ENCODE results near the gene RDH14. TPM values are rescaled to one million over a fixed set of nuclear protein-coding genes. Genes with fewer than 3 reads are reported as not detected.

RDH14 gene
- 25.9 and 28.7 TPM in 2 replicates for total RNA-seq (2014; rRNA removed; shearing (Covaris generic))

GRCh38 chr2:18560031-18560796 is at the start of gene RDH14:
TSS of gene RDH14 (minus strand) at chr2:18560653. CDS start at chr2:18560572, 81 bp downstream.

DNA sequence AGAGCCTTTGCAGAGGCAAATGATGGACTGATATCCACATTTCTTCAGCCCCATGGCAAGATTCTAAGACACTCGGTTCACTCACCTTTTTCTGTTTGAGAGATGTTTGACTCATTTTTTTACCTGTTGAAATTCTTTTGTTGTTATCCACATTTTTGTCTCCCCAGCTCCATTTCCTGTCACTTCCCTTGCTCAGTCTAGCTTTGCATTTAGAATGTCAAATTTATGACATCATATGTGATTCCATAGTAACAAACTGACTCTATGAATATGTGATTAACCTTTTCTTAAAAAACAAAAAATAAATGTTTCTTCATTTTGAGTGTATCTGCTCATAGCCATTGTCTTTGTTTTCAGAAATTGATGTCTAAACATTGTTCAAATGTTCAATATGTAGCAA is 28.9 kb upstream of the RDH14 start, which contains the start of gene NT5C1B:
Gene NT5C1B, minus strand, starts transcription at position 216 of the 400 bp plus-strand sequence. Its CDS starts 101 bp downstream, at position 115.

Small RNA genes lying within 50 kb of the gene (small RNA-seq; reads per million reads assigned to genes)
- not detected for gene RNU6-1215P

Other genes with a start within 250 kb of the RDH14 start
- not detected in 2 replicates for gene NT5C1B, start 28.9 kb upstream of the RDH14 start, total RNA-seq (2014; rRNA removed; shearing (Covaris generic))

Data from A375 (cell line).